Esophagus muscularis mucosa (tissue), 4 donors: ENCODE data around the gene TPPP. TPM values are rescaled to one million over a fixed set of nuclear protein-coding genes. Genes with fewer than 3 reads are reported as not detected.

Source experiments
- DNase-seq: peaks from one replicate; pipeline ENCODE4 v3.0.0-alpha.2; 2017; ENCODE audit errors: extremely low spot score
- H3K27ac ChIP-seq, 4 donors: fragments of 200-600 bp; sonication (generic); replicated peaks in 1 of 4; 1 replicate in 3 of 4; 2 replicates in 1 of 4; pipeline ENCODE4 v1.5.1; 2016 to 2019; ENCODE audit warnings: mild to moderate bottlenecking in 1 of 4
- H3K27me3 ChIP-seq, 4 donors: fragments of 200-600 bp; sonication (generic); one replicate each; pipeline versions ENCODE4 v1.5.1 to v1.6.0; 2016 to 2019
- H3K36me3 ChIP-seq, 4 donors: fragments of 200-600 bp; sonication (generic); one replicate each; pipeline ENCODE4 v1.5.1; 2016 to 2019
- H3K4me1 ChIP-seq, 4 donors: fragments of 200-600 bp; sonication (generic); one replicate each; pipeline ENCODE4 v1.5.1; 2016 to 2019
- H3K4me3 ChIP-seq, 4 donors: fragments of 200-600 bp; sonication (generic); 1 replicate in 2 of 4; 2 replicates in 2 of 4; pipeline ENCODE4 v1.5.1; 2016 to 2019; ENCODE audit warnings: mild to moderate bottlenecking in 4 of 4, moderate library complexity in 1 of 4
- H3K9me3 ChIP-seq, 4 donors: fragments of 200-600 bp; sonication (generic); 1 replicate in 3 of 4; 2 replicates in 1 of 4; pipeline ENCODE4 v1.5.1; 2016 to 2019
- CTCF ChIP-seq, 3 experiments: fragments of 200-600 bp in 2 of 3; fragments of 450-650 bp in 1 of 3; sonication (generic) in 2 of 3; IDR thresholded peaks; one replicate each; pipeline ENCODE4 v1.5.1; 2017 to 2019; ENCODE audit warnings: antibody characterized with exemption in 3 of 3, mild to moderate bottlenecking in 2 of 3, moderate library complexity in 1 of 3
- EP300 ChIP-seq: sonication (generic); formaldehyde crosslinking; IDR thresholded peaks from one replicate; pipeline ENCODE4 v1.6.1; 2017; ENCODE audit warnings: antibody characterized with exemption
- POLR2A ChIP-seq: fragments of 450-650 bp; IDR thresholded peaks from one replicate; pipeline ENCODE4 v1.6.1; 2017; ENCODE audit warnings: antibody characterized with exemption, moderate library complexity, mild to moderate bottlenecking, low read depth
- POLR2AphosphoS5 ChIP-seq, 2 donors: sonication (generic); formaldehyde crosslinking; IDR thresholded peaks; one replicate each; pipeline ENCODE4 v1.6.1; 2017; ENCODE audit warnings: antibody characterized with exemption in 2 of 2
- WGBS: methylation state at CpG from one replicate; pipeline ENCODE4 v1.1.5; 2018; 5-methylcytosine and 5-hydroxymethylcytosine counted together
- intact Hi-C: fragments of 100-400 bp; cut with DNase I; formaldehyde crosslinking; loops from one replicate; pipeline ENCODE4 v1.15.1; 2023
- total RNA-seq, 4 donors: library from RNA; depleted of rRNA; stranded (reverse); fragments of >200 nt; gene quantifications; one replicate each; pipeline versions ENCODE4 v1.1.0 to v1.2.1, GENCODE V29; 2016

Gene TPPP
- total RNA-seq, 4 donors from 2014 or later = 19.5 to 45.7 (median 34.5) TPM

- H3K4me3 ChIP-seq = no peak overlapping the region
- DNase-seq = no peak
- intact Hi-C loops = no loop called here
- no peaks in the 10 kb centered on the region for H3K9me3 ChIP-seq
- peaks cover 5 to 42% (median 35%) of the 10 kb centered on the region in 4 donors for H3K4me1 ChIP-seq
- TF ChIP-seq CTCF (IDR thresholded peaks at IDR 0.05) (no peak), POLR2A (no peak), EP300 (no peak), POLR2AphosphoS5 (IDR thresholded peaks at IDR 0.05) (no peak)
- H3K36me3 ChIP-seq = peaks cover 29 to 55% (median 49%) of the 10 kb centered on the region in 4 donors
- WGBS = 84% methylated on average over 20 of the region's 40 CpGs
- H3K27ac ChIP-seq = peak overlapping the region in 1 of 4 donors; percentile 28
- H3K27me3 ChIP-seq = no peaks in the 10 kb centered on the region
These were observed 27.0 kb downstream of the TPPP start for GRCh38 chr5:665956-666711.

- intact Hi-C loops = no loop called here
- DNase-seq = no peak
- H3K27ac ChIP-seq = no peak overlapping the region
- TF ChIP-seq POLR2A (no peak), EP300 (no peak), CTCF (IDR thresholded peaks at IDR 0.05) (no peak), POLR2AphosphoS5 (IDR thresholded peaks at IDR 0.05) (no peak)
- H3K4me3 ChIP-seq = no peak overlapping the region
- H3K4me1 ChIP-seq = peaks cover 3 to 36% (median 29%) of the 10 kb centered on the region in 4 donors
- H3K36me3 ChIP-seq = peaks cover 29 to 60% (median 54%) of the 10 kb centered on the region in 4 donors
- no peaks in the 10 kb centered on the region for H3K27me3 ChIP-seq
- no peaks in the 10 kb centered on the region for H3K9me3 ChIP-seq
- WGBS = 80% methylated on average over 8 of the region's 8 CpGs
These were observed 27.6 kb downstream of the TPPP start for GRCh38 chr5:665541-665955.

- Histone ChIP-seq H3K27me3 (no peaks in the 10 kb centered on the region), H3K9me3 (no peaks in the 10 kb centered on the region), H3K27ac (no peak overlapping the region), H3K4me3 (no peak overlapping the region), H3K36me3 (peaks cover 29 to 66% (median 58%) of the 10 kb centered on the region in 4 donors), H3K4me1 (peaks cover 3 to 30% (median 23%) of the 10 kb centered on the region in 4 donors)
- intact Hi-C loops = no loop called here
- 91% methylated on average over 10 of the region's 20 CpGs for WGBS
- no peak for TF ChIP-seq EP300
- TF ChIP-seq POLR2A = no peak
- TF ChIP-seq CTCF (IDR thresholded peaks at IDR 0.05) = no peak
- no peak for TF ChIP-seq POLR2AphosphoS5 (IDR thresholded peaks at IDR 0.05)
- DNase-seq = no peak
These were observed 28.2 kb downstream of the TPPP start for GRCh38 chr5:664994-665360.

- Histone ChIP-seq H3K9me3 (no peaks in the 10 kb centered on the region), H3K27ac (no peak overlapping the region), H3K27me3 (no peaks in the 10 kb centered on the region), H3K4me3 (no peak overlapping the region), H3K4me1 (peaks cover 3 to 25% (median 18%) of the 10 kb centered on the region in 4 donors), H3K36me3 (peaks cover 29 to 71% (median 64%) of the 10 kb centered on the region in 4 donors)
- no peak for DNase-seq
- no peak for TF ChIP-seq POLR2A
- no peak for TF ChIP-seq POLR2AphosphoS5 (IDR thresholded peaks at IDR 0.05)
- TF ChIP-seq EP300 = no peak
- TF ChIP-seq CTCF (IDR thresholded peaks at IDR 0.05) = no peak
- intact Hi-C loops = no loop called here
- 83% methylated on average over 4 of the region's 24 CpGs for WGBS
These were observed 28.7 kb downstream of the TPPP start for GRCh38 chr5:664343-664993.
